Stimulated activated CD4-positive, alpha-beta T cell treated with anti-CD3 and anti-CD28 coated beads, Interleukin-15, amount 100 ng/mL, for 24 hours (primary cell): Measurements from ENCODE around the gene EPN3.

Experiments used
- DNase-seq: peaks from one replicate; pipeline ENCODE4 v3.0.0-alpha.2; 2020

Gene EPN3

GRCh38 chr17:50551433-50551815 lies 18.9 kb downstream of the EPN3 start:
- no peak for DNase-seq

- DNase-seq = no peak
These were observed 19.3 kb downstream of the EPN3 start for GRCh38 chr17:50551884-50552283.

- no peak for DNase-seq
These were observed 21.7 kb downstream of the EPN3 start for GRCh38 chr17:50554201-50554600.

- DNase-seq = no peak
These were observed 24.3 kb downstream of the EPN3 start for GRCh38 chr17:50556803-50557202.

GRCh38 chr17:50557630-50558029 lies 25.1 kb downstream of the EPN3 start:
- no peak for DNase-seq

GRCh38 chr17:50558091-50558490 lies 25.6 kb downstream of the EPN3 start:
- DNase-seq = no peak

GRCh38 chr17:50558581-50558940 lies 26.0 kb downstream of the EPN3 start:
- no peak for DNase-seq

- peak; percentile 48 for DNase-seq
These were observed 26.5 kb downstream of the EPN3 start for GRCh38 chr17:50558941-50559614.

- DNase-seq = peak; percentile 64
These were observed 27.2 kb downstream of the EPN3 start for GRCh38 chr17:50559674-50560184.

- DNase-seq = peak; percentile 94
These were observed 27.8 kb downstream of the EPN3 start, which contains the start of gene CACNA1G for GRCh38 chr17:50560185-50560824. CACNA1G (plus strand) TSS chr17:50560715; CDS start chr17:50561460, 745 bp downstream.

- no peak for DNase-seq
These were observed 28.6 kb downstream of the EPN3 start for GRCh38 chr17:50560931-50561745.

GRCh38 chr17:50561746-50562141 lies 29.2 kb downstream of the EPN3 start:
- no peak for DNase-seq

GRCh38 chr17:50562242-50563091 lies 29.9 kb downstream of the EPN3 start:
- no peak for DNase-seq

- DNase-seq = no peak
These were observed 30.6 kb downstream of the EPN3 start for GRCh38 chr17:50563092-50563511.

GRCh38 chr17:50564916-50565315 lies 32.4 kb downstream of the EPN3 start:
- no peak for DNase-seq

- DNase-seq = no peak
These were observed 33.1 kb downstream of the EPN3 start for GRCh38 chr17:50565402-50566350.

- DNase-seq = no peak
These were observed 34.4 kb downstream of the EPN3 start for GRCh38 chr17:50566886-50567285.

- DNase-seq = no peak
These were observed 36.1 kb downstream of the EPN3 start for GRCh38 chr17:50568659-50569058.

- DNase-seq = no peak
These were observed 37.1 kb downstream of the EPN3 start for GRCh38 chr17:50569592-50569991.

- no peak for DNase-seq
These were observed 37.5 kb downstream of the EPN3 start for GRCh38 chr17:50570032-50570431.

- DNase-seq = no peak
These were observed 38.0 kb downstream of the EPN3 start for GRCh38 chr17:50570528-50570927.
